Suprapubic skin (tissue), 4 donors: ENCODE data around the gene UNC5CL.

Source experiments
- EP300 ChIP-seq: sonication (generic); formaldehyde crosslinking; IDR thresholded peaks from one replicate; pipeline ENCODE4 v1.6.1; 2017; ENCODE audit warnings: antibody characterized with exemption
- POLR2A ChIP-seq, 2 donors: fragments of 450-650 bp; IDR thresholded peaks; one replicate each; pipeline ENCODE4 v1.6.1; 2017; ENCODE audit warnings: antibody characterized with exemption in 2 of 2, mild to moderate bottlenecking in 2 of 2, moderate library complexity in 2 of 2
- POLR2AphosphoS5 ChIP-seq, 3 donors: sonication (generic); formaldehyde crosslinking; IDR thresholded peaks; one replicate each; pipeline ENCODE4 v1.6.1; 2017; ENCODE audit warnings: antibody characterized with exemption in 3 of 3
- TF ChIP-seq, protein P1 (sequence below), 2 donors: fragments of 200-600 bp in 1 of 2; fragments of 450-650 bp in 1 of 2; sonication (generic) in 1 of 2; IDR thresholded peaks; one replicate each; pipeline ENCODE4 v1.5.1; 2016 to 2019; ENCODE audit warnings: antibody characterized with exemption in 2 of 2, mild to moderate bottlenecking in 1 of 2, moderate library complexity in 1 of 2

DNA sequence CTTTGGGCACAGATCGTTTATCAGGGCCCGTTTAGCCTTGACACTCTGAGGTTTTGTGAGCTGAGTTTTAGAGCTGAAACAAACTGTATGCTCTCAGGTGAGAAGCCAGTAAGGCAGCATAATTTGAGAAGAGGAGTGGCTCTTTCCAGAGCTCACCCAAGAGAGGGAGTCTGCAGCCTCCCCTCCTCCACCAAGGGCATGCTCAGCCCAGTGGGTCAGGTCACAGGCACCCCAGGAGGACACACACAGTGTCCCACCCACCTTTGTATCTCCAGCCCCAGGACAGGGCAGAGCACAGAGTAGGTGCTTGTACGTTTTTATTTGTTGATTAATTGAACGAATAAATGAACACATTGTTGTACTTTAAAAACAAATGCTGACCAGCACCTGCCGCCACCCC is 6.6 kb upstream of the UNC5CL start:
- TF ChIP-seq POLR2A (IDR thresholded peaks at IDR 0.05) (no peak), POLR2AphosphoS5 (IDR thresholded peaks at IDR 0.05) (no peak), EP300 (no peak)
- TF ChIP-seq, protein P1, sequence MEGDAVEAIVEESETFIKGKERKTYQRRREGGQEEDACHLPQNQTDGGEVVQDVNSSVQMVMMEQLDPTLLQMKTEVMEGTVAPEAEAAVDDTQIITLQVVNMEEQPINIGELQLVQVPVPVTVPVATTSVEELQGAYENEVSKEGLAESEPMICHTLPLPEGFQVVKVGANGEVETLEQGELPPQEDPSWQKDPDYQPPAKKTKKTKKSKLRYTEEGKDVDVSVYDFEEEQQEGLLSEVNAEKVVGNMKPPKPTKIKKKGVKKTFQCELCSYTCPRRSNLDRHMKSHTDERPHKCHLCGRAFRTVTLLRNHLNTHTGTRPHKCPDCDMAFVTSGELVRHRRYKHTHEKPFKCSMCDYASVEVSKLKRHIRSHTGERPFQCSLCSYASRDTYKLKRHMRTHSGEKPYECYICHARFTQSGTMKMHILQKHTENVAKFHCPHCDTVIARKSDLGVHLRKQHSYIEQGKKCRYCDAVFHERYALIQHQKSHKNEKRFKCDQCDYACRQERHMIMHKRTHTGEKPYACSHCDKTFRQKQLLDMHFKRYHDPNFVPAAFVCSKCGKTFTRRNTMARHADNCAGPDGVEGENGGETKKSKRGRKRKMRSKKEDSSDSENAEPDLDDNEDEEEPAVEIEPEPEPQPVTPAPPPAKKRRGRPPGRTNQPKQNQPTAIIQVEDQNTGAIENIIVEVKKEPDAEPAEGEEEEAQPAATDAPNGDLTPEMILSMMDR (IDR thresholded peaks at IDR 0.05), result no peak
